HepG2 (cell line): ENCODE results near the gene GLI3. TPM values are rescaled to one million over a fixed set of nuclear protein-coding genes. Genes with fewer than 3 reads are reported as not detected.

Experiments used
- KDM4B ChIP-seq: sonication (generic); formaldehyde crosslinking; IDR thresholded peaks from 2 replicates; pipeline ENCODE4 v1.4.0; 2020; ENCODE audit warnings: missing genetic modification reagents
- MEIS2 ChIP-seq: sonication (generic); formaldehyde crosslinking; IDR thresholded peaks from 2 replicates; pipeline ENCODE4 v1.9.0; 2021; ENCODE audit warnings: mild to moderate bottlenecking, missing genetic modification reagents
- NAIF1 ChIP-seq: sonication (generic); formaldehyde crosslinking; IDR thresholded peaks from 2 replicates; pipeline ENCODE4 v1.5.0; 2020; ENCODE audit warnings: mild to moderate bottlenecking, missing genetic modification reagents, borderline replicate concordance
- NBN ChIP-seq: fragments of 450-650 bp; conservative IDR thresholded peaks from 2 replicates; pipeline ENCODE4 v1.6.1; 2017
- NFIB ChIP-seq: sonication (generic); formaldehyde crosslinking; IDR thresholded peaks from 2 replicates; pipeline ENCODE4 v1.9.0; 2021; ENCODE audit warnings: missing genetic modification reagents, mild to moderate bottlenecking, borderline replicate concordance
- NRL ChIP-seq: sonication (generic); formaldehyde crosslinking; IDR thresholded peaks from 2 replicates; pipeline ENCODE4 v1.5.0; 2020; ENCODE audit warnings: missing genetic modification reagents, mild to moderate bottlenecking, moderate library complexity, borderline replicate concordance
- SOX5 ChIP-seq: IDR thresholded peaks from 2 replicates; pipeline ENCODE4 v1.6.1; 2016; ENCODE audit warnings: borderline replicate concordance
- ZNF350 ChIP-seq: sonication (generic); formaldehyde crosslinking; IDR thresholded peaks from 2 replicates; pipeline ENCODE4 v1.4.0; 2020; ENCODE audit warnings: mild to moderate bottlenecking, low read depth, missing genetic modification reagents, borderline replicate concordance
- ZNF556 ChIP-seq: sonication (generic); formaldehyde crosslinking; IDR thresholded peaks from 2 replicates; pipeline ENCODE4 v1.4.0; 2020; ENCODE audit warnings: mild to moderate bottlenecking, missing genetic modification reagents, borderline replicate concordance
- ZNF660 ChIP-seq: sonication (generic); formaldehyde crosslinking; IDR thresholded peaks from 2 replicates; pipeline ENCODE4 v1.5.1; 2020; ENCODE audit warnings: mild to moderate bottlenecking, low read depth, missing genetic modification reagents, borderline replicate concordance
- polyA plus RNA-seq, 8 experiments: library from polyadenylated mRNA; depleted of rRNA in 3 of 8; stranded (reverse) in 7 of 8; unstranded in 1 of 8; fragments of >200 nt; fragmentation: Illumina TruSeq in 4 of 8; extraction: Trizol in 4 of 8; gene quantifications; 2 replicates each; pipeline versions ENCODE4 v1.2.1 to v1.2.3, GENCODE V29; 2011 to 2016; ENCODE audit warnings: low read depth in 4 of 8, missing spikeins in 1 of 8, mixed read lengths in 1 of 8; ENCODE audit not compliant: insufficient read depth in 1 of 8
- total RNA-seq, 5 experiments: library from RNA; depleted of rRNA; stranded (reverse); fragments of >200 nt; fragmentation: Illumina TruSeq; extraction: Trizol; gene quantifications; 2 replicates each; pipeline ENCODE4 v1.2.3, GENCODE V29; 2016; ENCODE audit warnings: low read depth in 1 of 5
- TF ChIP-seq, protein P1 (sequence below), 2 experiments: IDR thresholded peaks; 2 replicates each; pipeline ENCODE4 v1.6.1; 2011 to 2012; ENCODE audit warnings: low read length in 2 of 2, borderline replicate concordance in 1 of 2, low read depth in 1 of 2, mild to moderate bottlenecking in 1 of 2, moderate library complexity in 1 of 2
- TF ChIP-seq, protein P2 (sequence below): sonication (generic); formaldehyde crosslinking; IDR thresholded peaks from 2 replicates; pipeline ENCODE4 v1.4.0; 2020; ENCODE audit warnings: missing genetic modification reagents, mild to moderate bottlenecking, borderline replicate concordance
- TF ChIP-seq, protein P3 (sequence below): sonication (generic); formaldehyde crosslinking; IDR thresholded peaks from 2 replicates; pipeline ENCODE4 v1.4.0; 2020; ENCODE audit warnings: mild to moderate bottlenecking, missing genetic modification reagents, borderline replicate concordance
- TF ChIP-seq, protein P4 (sequence below): sonication (generic); formaldehyde crosslinking; IDR thresholded peaks from 2 replicates; pipeline ENCODE4; 2020; ENCODE audit warnings: missing genetic modification reagents, mild to moderate bottlenecking, borderline replicate concordance

The GLI3 gene
- total and polyA plus RNA-seq, 2 of the 13 experiments (the other 11 are each of a cell fraction or from before 2014, with no cell fraction given): not detected

DNA sequence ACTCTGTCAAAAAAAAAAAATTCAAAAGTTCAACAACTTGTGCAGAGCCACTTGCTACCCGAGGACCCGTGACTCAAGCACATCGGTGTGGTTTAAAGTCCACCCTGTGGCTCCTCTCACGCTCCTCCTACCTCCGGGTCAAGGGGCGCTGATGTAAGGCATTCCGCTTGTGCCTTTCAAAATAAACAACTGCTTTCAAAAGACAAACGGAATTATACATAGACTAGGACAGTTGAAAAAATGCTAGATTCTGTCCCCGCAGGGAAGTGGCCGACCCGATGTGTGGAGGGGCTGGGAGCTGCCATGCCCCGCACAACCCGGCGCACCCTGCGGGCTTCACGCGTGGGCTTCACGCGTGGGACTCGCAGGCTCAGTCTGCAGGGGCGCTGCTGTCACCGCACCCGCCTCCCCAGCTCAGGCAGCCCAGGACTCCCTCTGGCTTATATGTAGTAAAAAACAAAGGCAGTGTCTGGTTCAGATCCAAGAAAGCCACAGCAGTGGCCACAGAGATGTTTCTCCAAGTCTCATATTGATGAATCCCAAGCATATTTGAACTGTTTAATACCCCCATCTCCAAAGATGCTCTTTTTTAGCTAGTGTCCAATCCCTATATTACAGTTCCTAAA lies 294.4 kb downstream of the GLI3 start (continued):
- TF ChIP-seq, protein P1, sequence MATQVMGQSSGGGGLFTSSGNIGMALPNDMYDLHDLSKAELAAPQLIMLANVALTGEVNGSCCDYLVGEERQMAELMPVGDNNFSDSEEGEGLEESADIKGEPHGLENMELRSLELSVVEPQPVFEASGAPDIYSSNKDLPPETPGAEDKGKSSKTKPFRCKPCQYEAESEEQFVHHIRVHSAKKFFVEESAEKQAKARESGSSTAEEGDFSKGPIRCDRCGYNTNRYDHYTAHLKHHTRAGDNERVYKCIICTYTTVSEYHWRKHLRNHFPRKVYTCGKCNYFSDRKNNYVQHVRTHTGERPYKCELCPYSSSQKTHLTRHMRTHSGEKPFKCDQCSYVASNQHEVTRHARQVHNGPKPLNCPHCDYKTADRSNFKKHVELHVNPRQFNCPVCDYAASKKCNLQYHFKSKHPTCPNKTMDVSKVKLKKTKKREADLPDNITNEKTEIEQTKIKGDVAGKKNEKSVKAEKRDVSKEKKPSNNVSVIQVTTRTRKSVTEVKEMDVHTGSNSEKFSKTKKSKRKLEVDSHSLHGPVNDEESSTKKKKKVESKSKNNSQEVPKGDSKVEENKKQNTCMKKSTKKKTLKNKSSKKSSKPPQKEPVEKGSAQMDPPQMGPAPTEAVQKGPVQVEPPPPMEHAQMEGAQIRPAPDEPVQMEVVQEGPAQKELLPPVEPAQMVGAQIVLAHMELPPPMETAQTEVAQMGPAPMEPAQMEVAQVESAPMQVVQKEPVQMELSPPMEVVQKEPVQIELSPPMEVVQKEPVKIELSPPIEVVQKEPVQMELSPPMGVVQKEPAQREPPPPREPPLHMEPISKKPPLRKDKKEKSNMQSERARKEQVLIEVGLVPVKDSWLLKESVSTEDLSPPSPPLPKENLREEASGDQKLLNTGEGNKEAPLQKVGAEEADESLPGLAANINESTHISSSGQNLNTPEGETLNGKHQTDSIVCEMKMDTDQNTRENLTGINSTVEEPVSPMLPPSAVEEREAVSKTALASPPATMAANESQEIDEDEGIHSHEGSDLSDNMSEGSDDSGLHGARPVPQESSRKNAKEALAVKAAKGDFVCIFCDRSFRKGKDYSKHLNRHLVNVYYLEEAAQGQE (IDR thresholded peaks at IDR 0.05; ENCODE audit: borderline replicate concordance in 1 of 2, low read depth in 1 of 2, low read length in 2 of 2): peak in 1 of 2 experiments; percentile 34; a peak in 1 of 4 replicates
- TF ChIP-seq KDM4B (CRISPR knock-in tag) (0 out of 2 replicates have a peak, but pooled peaks have one; percentile 28), NBN (no peak), SOX5 (CRISPR knock-in tag) (peak; percentile 68; the same call in 1 of the 2 replicates), MEIS2 (CRISPR knock-in tag) (no peak), NRL (no peak; the same call in 1 of the 2 replicates), NFIB (no peak), ZNF660 (CRISPR knock-in tag) (no peak), ZNF350 (CRISPR knock-in tag) (peak; percentile 58; the same call in 1 of the 2 replicates), NAIF1 (no peak), ZNF556 (CRISPR knock-in tag) (no peak)
- TF ChIP-seq, protein P2, sequence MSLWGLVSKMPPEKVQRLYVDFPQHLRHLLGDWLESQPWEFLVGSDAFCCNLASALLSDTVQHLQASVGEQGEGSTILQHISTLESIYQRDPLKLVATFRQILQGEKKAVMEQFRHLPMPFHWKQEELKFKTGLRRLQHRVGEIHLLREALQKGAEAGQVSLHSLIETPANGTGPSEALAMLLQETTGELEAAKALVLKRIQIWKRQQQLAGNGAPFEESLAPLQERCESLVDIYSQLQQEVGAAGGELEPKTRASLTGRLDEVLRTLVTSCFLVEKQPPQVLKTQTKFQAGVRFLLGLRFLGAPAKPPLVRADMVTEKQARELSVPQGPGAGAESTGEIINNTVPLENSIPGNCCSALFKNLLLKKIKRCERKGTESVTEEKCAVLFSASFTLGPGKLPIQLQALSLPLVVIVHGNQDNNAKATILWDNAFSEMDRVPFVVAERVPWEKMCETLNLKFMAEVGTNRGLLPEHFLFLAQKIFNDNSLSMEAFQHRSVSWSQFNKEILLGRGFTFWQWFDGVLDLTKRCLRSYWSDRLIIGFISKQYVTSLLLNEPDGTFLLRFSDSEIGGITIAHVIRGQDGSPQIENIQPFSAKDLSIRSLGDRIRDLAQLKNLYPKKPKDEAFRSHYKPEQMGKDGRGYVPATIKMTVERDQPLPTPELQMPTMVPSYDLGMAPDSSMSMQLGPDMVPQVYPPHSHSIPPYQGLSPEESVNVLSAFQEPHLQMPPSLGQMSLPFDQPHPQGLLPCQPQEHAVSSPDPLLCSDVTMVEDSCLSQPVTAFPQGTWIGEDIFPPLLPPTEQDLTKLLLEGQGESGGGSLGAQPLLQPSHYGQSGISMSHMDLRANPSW (CRISPR knock-in tag): no peak
- TF ChIP-seq, protein P3, sequence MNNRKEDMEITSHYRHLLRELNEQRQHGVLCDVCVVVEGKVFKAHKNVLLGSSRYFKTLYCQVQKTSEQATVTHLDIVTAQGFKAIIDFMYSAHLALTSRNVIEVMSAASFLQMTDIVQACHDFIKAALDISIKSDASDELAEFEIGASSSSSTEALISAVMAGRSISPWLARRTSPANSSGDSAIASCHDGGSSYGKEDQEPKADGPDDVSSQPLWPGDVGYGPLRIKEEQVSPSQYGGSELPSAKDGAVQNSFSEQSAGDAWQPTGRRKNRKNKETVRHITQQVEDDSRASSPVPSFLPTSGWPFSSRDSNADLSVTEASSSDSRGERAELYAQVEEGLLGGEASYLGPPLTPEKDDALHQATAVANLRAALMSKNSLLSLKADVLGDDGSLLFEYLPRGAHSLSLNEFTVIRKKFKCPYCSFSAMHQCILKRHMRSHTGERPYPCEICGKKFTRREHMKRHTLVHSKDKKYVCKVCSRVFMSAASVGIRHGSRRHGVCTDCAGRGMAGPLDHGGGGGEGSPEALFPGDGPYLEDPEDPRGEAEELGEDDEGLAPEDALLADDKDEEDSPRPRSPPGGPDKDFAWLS (CRISPR knock-in tag): no peak
- TF ChIP-seq, protein P4, sequence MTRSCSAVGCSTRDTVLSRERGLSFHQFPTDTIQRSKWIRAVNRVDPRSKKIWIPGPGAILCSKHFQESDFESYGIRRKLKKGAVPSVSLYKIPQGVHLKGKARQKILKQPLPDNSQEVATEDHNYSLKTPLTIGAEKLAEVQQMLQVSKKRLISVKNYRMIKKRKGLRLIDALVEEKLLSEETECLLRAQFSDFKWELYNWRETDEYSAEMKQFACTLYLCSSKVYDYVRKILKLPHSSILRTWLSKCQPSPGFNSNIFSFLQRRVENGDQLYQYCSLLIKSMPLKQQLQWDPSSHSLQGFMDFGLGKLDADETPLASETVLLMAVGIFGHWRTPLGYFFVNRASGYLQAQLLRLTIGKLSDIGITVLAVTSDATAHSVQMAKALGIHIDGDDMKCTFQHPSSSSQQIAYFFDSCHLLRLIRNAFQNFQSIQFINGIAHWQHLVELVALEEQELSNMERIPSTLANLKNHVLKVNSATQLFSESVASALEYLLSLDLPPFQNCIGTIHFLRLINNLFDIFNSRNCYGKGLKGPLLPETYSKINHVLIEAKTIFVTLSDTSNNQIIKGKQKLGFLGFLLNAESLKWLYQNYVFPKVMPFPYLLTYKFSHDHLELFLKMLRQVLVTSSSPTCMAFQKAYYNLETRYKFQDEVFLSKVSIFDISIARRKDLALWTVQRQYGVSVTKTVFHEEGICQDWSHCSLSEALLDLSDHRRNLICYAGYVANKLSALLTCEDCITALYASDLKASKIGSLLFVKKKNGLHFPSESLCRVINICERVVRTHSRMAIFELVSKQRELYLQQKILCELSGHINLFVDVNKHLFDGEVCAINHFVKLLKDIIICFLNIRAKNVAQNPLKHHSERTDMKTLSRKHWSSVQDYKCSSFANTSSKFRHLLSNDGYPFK: no peak
